GM12892 (cell line): ENCODE results near the gene ADM5.

Source experiments
- POLR2A ChIP-seq: IDR thresholded peaks from 2 replicates; pipeline ENCODE4 v1.6.1; 2011; ENCODE audit warnings: low read depth, low read length, control low read depth
- POLR2AphosphoS5 ChIP-seq: IDR thresholded peaks from 2 replicates; pipeline ENCODE4 v1.6.1; 2011; ENCODE audit warnings: low read depth, low read length, control low read depth
- TAF1 ChIP-seq: IDR thresholded peaks from 2 replicates; pipeline ENCODE4 v1.6.1; 2011; ENCODE audit warnings: low read depth, mild to moderate bottlenecking, control low read depth, low read length, borderline replicate concordance

DNA sequence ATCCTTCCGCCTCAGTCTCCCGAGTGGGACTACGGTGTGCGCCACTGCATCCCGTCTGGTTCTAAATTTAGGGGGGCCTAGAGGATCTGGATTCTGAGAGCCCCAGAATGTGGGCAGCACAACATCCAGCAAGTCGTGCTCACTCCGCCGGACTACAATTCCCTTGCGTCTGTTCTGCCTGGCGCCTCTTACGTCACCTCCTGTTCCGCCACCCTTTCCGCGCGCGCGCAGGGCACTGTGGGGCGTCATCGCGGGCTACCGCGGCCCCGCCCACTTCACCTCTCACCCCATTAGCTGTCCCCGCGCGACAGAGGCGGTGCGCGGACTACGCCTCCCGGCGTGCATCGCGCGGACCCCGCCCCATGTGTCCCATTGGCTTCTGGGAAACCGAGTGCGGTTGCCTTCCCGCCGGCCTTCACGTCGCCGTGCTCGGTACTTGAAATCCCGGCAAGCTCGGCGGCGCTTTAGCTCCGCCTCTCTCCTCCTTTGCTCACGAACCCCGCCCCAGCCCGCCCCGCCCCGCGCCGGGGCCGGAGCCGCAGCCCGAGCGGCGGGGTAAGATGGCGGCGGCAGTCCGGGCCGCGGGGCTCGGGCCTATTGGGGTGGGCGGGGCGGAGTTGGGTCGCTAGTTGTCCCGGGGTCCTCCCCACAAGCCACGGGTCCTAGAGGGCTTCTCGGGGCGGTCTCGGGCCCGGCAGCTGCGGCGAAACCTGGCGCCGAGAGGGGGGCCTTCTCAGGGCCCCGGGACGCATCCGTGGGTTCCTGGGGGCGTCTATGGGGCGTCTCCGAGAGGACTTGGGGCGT lies 47.5 kb upstream of the ADM5 start, which contains the start of gene SCAF1:
- TF ChIP-seq TAF1 (peak; percentile 24; the same call in 1 of the 2 replicates), POLR2A (peak; percentile 46; the same call in 1 of the 2 replicates), POLR2AphosphoS5 (no peak)
